Trophoblast cell (in vitro differentiated cells and primary cell): ENCODE measurements around the gene RBFOX2.
"Not testable (repeated sequence)": the region's sequence is repeated elsewhere in the genome, so short reads cannot be mapped to it uniquely, and the experiment has no call there.

Source experiments
- DNase-seq, 2 donors: peaks; one replicate each; pipeline ENCODE4 v3.0.0-alpha.2; 2016
- H2AFZ ChIP-seq: 2 replicates; pipeline ENCODE4 v1.6.1; 2013; ENCODE audit warnings: low read length, moderate library complexity, mild to moderate bottlenecking; ENCODE audit not compliant: insufficient read depth, poor library complexity
- H2AK5ac ChIP-seq: 2 replicates; pipeline ENCODE4 v1.6.1; 2013; ENCODE audit warnings: mild to moderate bottlenecking, low read length
- H2BK120ac ChIP-seq: 2 replicates; pipeline ENCODE4 v1.6.1; 2013; ENCODE audit warnings: low read length, mild to moderate bottlenecking, moderate library complexity; ENCODE audit not compliant: insufficient read depth, poor library complexity
- H2BK12ac ChIP-seq: 2 replicates; pipeline ENCODE4 v1.6.1; 2013; ENCODE audit warnings: mild to moderate bottlenecking, low read length, moderate library complexity
- H2BK5ac ChIP-seq: 2 replicates; pipeline ENCODE4 v1.6.1; 2013; ENCODE audit warnings: low read length, low read depth, moderate library complexity, mild to moderate bottlenecking; ENCODE audit not compliant: poor library complexity
- H3K14ac ChIP-seq: 2 replicates; pipeline ENCODE4 v1.6.1; 2013; ENCODE audit warnings: mild to moderate bottlenecking, low read length
- H3K18ac ChIP-seq: 2 replicates; pipeline ENCODE4 v1.6.1; 2013; ENCODE audit warnings: mild to moderate bottlenecking, low read length
- H3K23ac ChIP-seq: 2 replicates; pipeline ENCODE4 v1.6.1; 2013; ENCODE audit warnings: low read length
- H3K27ac ChIP-seq: 2 replicates; pipeline ENCODE4 v1.5.1; 2013; ENCODE audit warnings: low read depth, mild to moderate bottlenecking, inconsistent platforms, low read length, moderate library complexity
- H3K27me3 ChIP-seq: 2 replicates; pipeline ENCODE4 v1.6.1; 2013; ENCODE audit warnings: inconsistent platforms, mild to moderate bottlenecking, low read length, moderate library complexity; ENCODE audit not compliant: insufficient read depth
- H3K36me3 ChIP-seq, 2 experiments: 1 replicate in 1 of 2; 2 replicates in 1 of 2; pipeline ENCODE4 v1.6.1; 2013; ENCODE audit warnings: low read length in 2 of 2, mild to moderate bottlenecking in 2 of 2, moderate library complexity in 1 of 2; ENCODE audit not compliant: insufficient read depth in 2 of 2, control insufficient read depth in 1 of 2
- H3K4ac ChIP-seq: 2 replicates; pipeline ENCODE4 v1.6.1; 2013; ENCODE audit warnings: low read depth, mild to moderate bottlenecking, low read length, moderate library complexity
- H3K4me1 ChIP-seq, 2 experiments: 1 replicate in 1 of 2; 2 replicates in 1 of 2; pipeline ENCODE4 v1.6.1; 2013; ENCODE audit warnings: low read length in 2 of 2, mild to moderate bottlenecking in 2 of 2, moderate library complexity in 1 of 2; ENCODE audit not compliant: insufficient read depth in 2 of 2, control insufficient read depth in 1 of 2
- H3K4me2 ChIP-seq: 2 replicates; pipeline ENCODE4 v1.6.1; 2013; ENCODE audit warnings: inconsistent platforms, mild to moderate bottlenecking, low read length, moderate library complexity
- H3K4me3 ChIP-seq: 2 replicates; pipeline ENCODE4 v1.5.1; 2013; ENCODE audit warnings: mild to moderate bottlenecking, low read depth, low read length, inconsistent platforms
- H3K79me1 ChIP-seq: one replicate; pipeline ENCODE4 v1.6.1; 2013; ENCODE audit warnings: low read length
- H3K79me2 ChIP-seq: 2 replicates; pipeline ENCODE4 v1.6.1; 2013; ENCODE audit warnings: low read length, mild to moderate bottlenecking; ENCODE audit not compliant: control insufficient read depth, insufficient read depth, poor library complexity
- H3K9ac ChIP-seq: 2 replicates; pipeline ENCODE4 v1.6.1; 2013; ENCODE audit warnings: mild to moderate bottlenecking, low read length
- H3K9me3 ChIP-seq: 2 replicates; pipeline ENCODE4 v1.6.1; 2013; ENCODE audit warnings: low read depth, mild to moderate bottlenecking, control low read depth, inconsistent platforms, low read length; ENCODE audit not compliant: insufficient read depth
- H4K12ac ChIP-seq: 2 replicates; pipeline ENCODE4 v1.6.1; 2013; ENCODE audit warnings: low read depth, mild to moderate bottlenecking, low read length, moderate library complexity
- H4K8ac ChIP-seq: 2 replicates; pipeline ENCODE4 v1.6.1; 2013; ENCODE audit warnings: low read depth, mild to moderate bottlenecking, low read length, moderate library complexity
- H4K91ac ChIP-seq: one replicate; pipeline ENCODE4 v1.6.1; 2013; ENCODE audit warnings: low read depth, mild to moderate bottlenecking, low read length, moderate library complexity
- WGBS: extraction: QIAGEN DNeasy Blood & Tissue Kit; methylation state at CpG from one replicate; pipeline ENCODE4 v1.1.7; 2013; ENCODE audit warnings: missing lambda C conversion rate; ENCODE audit not compliant: insufficient read length, insufficient coverage; ENCODE audit errors: extremely low coverage; 5-methylcytosine and 5-hydroxymethylcytosine counted together

Gene RBFOX2

GRCh38 chr22:36052505-36052941 lies 23.9 kb upstream of the RBFOX2 start:
- Histone ChIP-seq H2BK5ac (peak overlapping the region; percentile 89), H3K4me1 (peaks cover 23 to 26% of the 10 kb centered on the region in 2 experiments), H4K8ac (peak overlapping the region; percentile 57), H3K79me1 (peaks cover 25% of the 10 kb centered on the region), H4K12ac (peak overlapping the region; percentile 22), H3K27ac (peak overlapping the region; percentile 100), H3K9ac (no peak overlapping the region), H3K23ac (no peak overlapping the region), H3K4me3 (no peak overlapping the region), H3K18ac (peak overlapping the region; percentile 51), H2AFZ (peak overlapping the region; percentile 74), H3K27me3 (no peaks in the 10 kb centered on the region), H3K9me3 (no peaks in the 10 kb centered on the region), H4K91ac (peak overlapping the region; percentile 94), H3K79me2 (no peaks in the 10 kb centered on the region), H3K36me3 (no peaks in the 10 kb centered on the region), H3K4ac (peak overlapping the region; percentile 81), H3K14ac (peak overlapping the region; percentile 75), H2BK120ac (peak overlapping the region; percentile 86), H2BK12ac (peak overlapping the region; percentile 70), H3K4me2 (peak overlapping the region; percentile 48), H2AK5ac (peak overlapping the region; percentile 27)
- WGBS, result no CpG with 5 or more reads among the region's 5 CpGs
- DNase-seq, result peak; percentile 97 to 98

- no peak overlapping the region for H2AK5ac ChIP-seq
- H3K79me1 ChIP-seq, result peaks cover 23% of the 10 kb centered on the region
- H3K4me3 ChIP-seq, result no peak overlapping the region
- H3K27ac ChIP-seq, result peak overlapping the region; percentile 50
- no peak overlapping the region for H4K8ac ChIP-seq
- H3K9me3 ChIP-seq, result no peaks in the 10 kb centered on the region
- H3K79me2 ChIP-seq, result no peaks in the 10 kb centered on the region
- no peaks in the 10 kb centered on the region for H3K27me3 ChIP-seq
- DNase-seq, result no peak
- H3K18ac ChIP-seq, result no peak overlapping the region
- peak overlapping the region; percentile 0 for H3K14ac ChIP-seq
- no peak overlapping the region for H2BK5ac ChIP-seq
- no CpG with 5 or more reads among the region's 2 CpGs for WGBS
- no peak overlapping the region for H3K4ac ChIP-seq
- H3K4me1 ChIP-seq, result peaks cover 17 to 19% of the 10 kb centered on the region in 2 experiments
- no peak overlapping the region for H3K23ac ChIP-seq
- H2BK120ac ChIP-seq, result peak overlapping the region; percentile 58
- H3K36me3 ChIP-seq, result no peaks in the 10 kb centered on the region
- no peak overlapping the region for H2AFZ ChIP-seq
- H4K91ac ChIP-seq, result peak overlapping the region; percentile 40
- no peak overlapping the region for H3K9ac ChIP-seq
- no peak overlapping the region for H4K12ac ChIP-seq
- H2BK12ac ChIP-seq, result peak overlapping the region; percentile 77
- H3K4me2 ChIP-seq, result no peak overlapping the region
These were observed 21.0 kb upstream of the RBFOX2 start for GRCh38 chr22:36049678-36049997.

GRCh38 chr22:36048911-36049677 lies 20.5 kb upstream of the RBFOX2 start:
- no peak overlapping the region for H3K18ac ChIP-seq
- H3K9me3 ChIP-seq, result no peaks in the 10 kb centered on the region
- H3K4me2 ChIP-seq, result peak overlapping the region; percentile 9
- peak overlapping the region; percentile 50 for H3K27ac ChIP-seq
- peak overlapping the region; percentile 0 for H3K14ac ChIP-seq
- H2BK5ac ChIP-seq, result no peak overlapping the region
- no peak overlapping the region for H2BK12ac ChIP-seq
- no peak overlapping the region for H3K4ac ChIP-seq
- no peaks in the 10 kb centered on the region for H3K36me3 ChIP-seq
- H3K4me1 ChIP-seq, result peaks cover 17 to 19% of the 10 kb centered on the region in 2 experiments
- H2AFZ ChIP-seq, result no peak overlapping the region
- H3K23ac ChIP-seq, result no peak overlapping the region
- no peaks in the 10 kb centered on the region for H3K79me2 ChIP-seq
- no peak overlapping the region for H4K8ac ChIP-seq
- no peaks in the 10 kb centered on the region for H3K27me3 ChIP-seq
- H3K79me1 ChIP-seq, result peaks cover 23% of the 10 kb centered on the region
- no CpG with 5 or more reads among the region's 11 CpGs for WGBS
- H4K12ac ChIP-seq, result no peak overlapping the region
- peak; percentile 89 to 96 for DNase-seq
- H2BK120ac ChIP-seq, result peak overlapping the region; percentile 55
- H2AK5ac ChIP-seq, result no peak overlapping the region
- H3K4me3 ChIP-seq, result no peak overlapping the region
- no peak overlapping the region for H4K91ac ChIP-seq
- H3K9ac ChIP-seq, result no peak overlapping the region

GRCh38 chr22:36044517-36044916 lies 15.9 kb upstream of the RBFOX2 start:
- not testable (repeated sequence) for H3K79me2 ChIP-seq, DNase-seq, H3K36me3 ChIP-seq, H3K79me1 ChIP-seq, H2AK5ac ChIP-seq, H3K9me3 ChIP-seq, H3K23ac ChIP-seq, H3K4ac ChIP-seq, H4K12ac ChIP-seq, H2AFZ ChIP-seq, H3K18ac ChIP-seq, H3K9ac ChIP-seq, H3K4me1 ChIP-seq, H2BK12ac ChIP-seq, H3K4me3 ChIP-seq, H3K27me3 ChIP-seq, H4K91ac ChIP-seq, H2BK120ac ChIP-seq, H3K4me2 ChIP-seq, H3K27ac ChIP-seq, H4K8ac ChIP-seq, H2BK5ac ChIP-seq, H3K14ac ChIP-seq
- WGBS, result no CpG with 5 or more reads among the region's 3 CpGs
